SK-N-SH (cell line): ENCODE data around the gene SLC31A1. TPM values are rescaled to one million over a fixed set of nuclear protein-coding genes. Genes with fewer than 3 reads are reported as not detected.

Experiments used
- CTCF ChIA-PET: fragments of 300-600, 350-600 bp; formaldehyde crosslinking; extraction: SDS; loops from one replicate; lab custom pipeline; 2021; lab: Yijun Ruan, JAX
- POLR2A ChIA-PET: fragments of 350-600 bp; sonication (Branson Sonifier 250); formaldehyde crosslinking; extraction: SDS; loops from one replicate; lab custom pipeline; 2020; ENCODE audit warnings: antibody characterized with exemption, inconsistent platforms; lab: Yijun Ruan, JAX
- DNase-seq: peaks from one replicate; pipeline ENCODE4 v3.0.0; 2012
- H2AFZ ChIP-seq: fragments of 200-600 bp; sonication (generic); 2 replicates; pipeline ENCODE4 v1.8.1; 2016; ENCODE audit warnings: antibody characterized with exemption, mild to moderate bottlenecking, low read depth
- H3F3A ChIP-seq: fragments of 200-600 bp; sonication (generic); replicated peaks from 2 replicates; pipeline ENCODE3; 2016; ENCODE audit warnings: antibody characterized with exemption, mild to moderate bottlenecking; ENCODE audit not compliant: insufficient read depth
- H3K27ac ChIP-seq, 2 experiments: fragments of 200-500 bp in 1 of 2; fragments of 200-600 bp in 1 of 2; sonication (Bioruptor generic) in 1 of 2; sonication (generic), shearing (Covaris generic) in 1 of 2; 2 replicates each; pipeline versions ENCODE4 v1.5.1 to v1.6.1; 2014 to 2016; ENCODE audit warnings: low read depth in 2 of 2, inconsistent platforms in 1 of 2, low read length in 1 of 2, mild to moderate bottlenecking in 1 of 2, mixed read lengths in 1 of 2
- H3K27me3 ChIP-seq: fragments of 200-600 bp; sonication (generic), shearing (Covaris generic); 2 replicates; pipeline ENCODE4 v1.6.1; 2016; ENCODE audit warnings: mixed run types; ENCODE audit not compliant: insufficient read depth
- H3K36me3 ChIP-seq, 2 experiments: fragments of 200-500 bp in 1 of 2; fragments of 200-600 bp in 1 of 2; sonication (Bioruptor generic) in 1 of 2; sonication (generic) in 1 of 2; replicated peaks in 1 of 2; 2 replicates each; pipeline versions ENCODE3 to v1.5.1; 2014 to 2016; ENCODE audit warnings: low read length in 1 of 2, mild to moderate bottlenecking in 1 of 2; ENCODE audit not compliant: insufficient read depth in 2 of 2, control insufficient read depth in 1 of 2
- H3K4me1 ChIP-seq, 2 experiments: fragments of 200-500 bp in 1 of 2; fragments of 200-600 bp in 1 of 2; sonication (Bioruptor generic) in 1 of 2; sonication (generic), shearing (Covaris generic) in 1 of 2; 2 replicates each; pipeline versions ENCODE4 v1.5.1 to v1.6.1; 2014 to 2016; ENCODE audit warnings: low read depth in 1 of 2, low read length in 1 of 2, mixed run types in 1 of 2; ENCODE audit not compliant: insufficient read depth in 2 of 2, control insufficient read depth in 1 of 2
- H3K4me2 ChIP-seq: fragments of 200-600 bp; sonication (generic), shearing (Covaris generic); 2 replicates; pipeline ENCODE4 v1.6.1; 2017; ENCODE audit warnings: mixed run types
- H3K4me3 ChIP-seq, 2 experiments: fragments of 200-500 bp in 1 of 2; fragments of 200-600 bp in 1 of 2; sonication (Bioruptor generic) in 1 of 2; sonication (generic), shearing (Covaris generic) in 1 of 2; 2 replicates each; pipeline versions ENCODE4 v1.5.1 to v1.8.1; 2014 to 2016; ENCODE audit warnings: low read depth in 2 of 2, inconsistent platforms in 1 of 2, low read length in 1 of 2, mild to moderate bottlenecking in 1 of 2, mixed read lengths in 1 of 2, moderate library complexity in 1 of 2
- H3K79me2 ChIP-seq: fragments of 200-600 bp; sonication (generic); 2 replicates; pipeline ENCODE4 v1.8.1; 2017; ENCODE audit warnings: mild to moderate bottlenecking; ENCODE audit not compliant: insufficient read depth
- H3K9ac ChIP-seq: fragments of 200-600 bp; sonication (generic); 2 replicates; pipeline ENCODE4 v1.6.1; 2017; ENCODE audit warnings: mixed run types
- H3K9me2 ChIP-seq: fragments of 200-600 bp; sonication (generic); 2 replicates; pipeline ENCODE4 v1.6.1; 2017; ENCODE audit warnings: mixed run types
- H3K9me3 ChIP-seq: fragments of 200-600 bp; sonication (generic); 2 replicates; pipeline ENCODE4 v1.6.1; 2017; ENCODE audit warnings: mixed run types, mild to moderate bottlenecking, moderate library complexity
- H4K20me1 ChIP-seq: fragments of 200-600 bp; sonication (generic); 2 replicates; pipeline ENCODE4 v1.6.1; 2017; ENCODE audit warnings: mild to moderate bottlenecking, mixed run types; ENCODE audit not compliant: insufficient read depth
- CHD2 ChIP-seq: fragments of 150-350 bp; IDR thresholded peaks from 2 replicates; pipeline ENCODE4 v1.6.1; 2018; ENCODE audit warnings: low read length; ENCODE audit not compliant: partially characterized antibody
- EP300 ChIP-seq, 2 experiments: IDR thresholded peaks; 2 replicates each; pipeline versions ENCODE4 v1.4.0 to v1.6.1; 2012; ENCODE audit warnings: borderline replicate concordance in 1 of 2, low read depth in 1 of 2, low read length in 1 of 2
- EZH2phosphoT487 ChIP-seq: fragments of 200-600 bp; sonication (generic); IDR thresholded peaks from 2 replicates; pipeline ENCODE4 v1.6.1; 2017; ENCODE audit warnings: low read depth, mixed run types, mild to moderate bottlenecking, antibody characterized with exemption, moderate library complexity, borderline replicate concordance
- FOXJ3 ChIP-seq: sonication (generic); formaldehyde crosslinking; IDR thresholded peaks from 2 replicates; pipeline ENCODE4 v1.5.1; 2020; ENCODE audit warnings: mild to moderate bottlenecking, missing genetic modification reagents
- FOXM1 ChIP-seq: IDR thresholded peaks from 2 replicates; pipeline ENCODE4 v1.4.0; 2012; ENCODE audit warnings: low read depth, mild to moderate bottlenecking
- GATA2 ChIP-seq: sonication (generic); formaldehyde crosslinking; IDR thresholded peaks from 2 replicates; pipeline ENCODE4 v1.5.0; 2020; ENCODE audit warnings: mild to moderate bottlenecking, missing genetic modification reagents
- JUND ChIP-seq: IDR thresholded peaks from 2 replicates; pipeline ENCODE4 v1.4.0; 2012
- MAX ChIP-seq: IDR thresholded peaks from 2 replicates; pipeline ENCODE4 v1.4.0; 2012; ENCODE audit warnings: low read depth
- MXI1 ChIP-seq: IDR thresholded peaks from 2 replicates; pipeline ENCODE4 v1.6.1; 2012; ENCODE audit warnings: mild to moderate bottlenecking, low read depth, low read length, improper control_type of control experiment
- NRF1 ChIP-seq: IDR thresholded peaks from 2 replicates; pipeline ENCODE4 v1.6.1; 2012; ENCODE audit warnings: low read depth, mild to moderate bottlenecking, low read length
- PBX3 ChIP-seq: IDR thresholded peaks from 2 replicates; pipeline ENCODE4; 2012
- RAD21 ChIP-seq: IDR thresholded peaks from 2 replicates; pipeline ENCODE4 v1.6.1; 2012; ENCODE audit warnings: mild to moderate bottlenecking, low read length
- RCOR1 ChIP-seq: fragments of 150-350 bp; IDR thresholded peaks from 2 replicates; pipeline ENCODE4 v1.6.1; 2017; ENCODE audit warnings: antibody characterized with exemption, low read length
- RFX5 ChIP-seq: IDR thresholded peaks from 2 replicates; pipeline ENCODE4 v1.6.1; 2012; ENCODE audit warnings: mild to moderate bottlenecking, improper control_type of control experiment, low read length
- SIN3A ChIP-seq: IDR thresholded peaks from 2 replicates; pipeline ENCODE4 v1.6.1; 2012; ENCODE audit warnings: low read depth, mild to moderate bottlenecking, low read length, moderate library complexity, borderline replicate concordance
- TAF1 ChIP-seq: IDR thresholded peaks from 2 replicates; pipeline ENCODE4 v1.6.1; 2012; ENCODE audit warnings: low read depth, mild to moderate bottlenecking, low read length, moderate library complexity, borderline replicate concordance
- TCF12 ChIP-seq: IDR thresholded peaks from 2 replicates; pipeline ENCODE4 v1.4.0; 2012
- USF2 ChIP-seq: fragments of 150-350 bp; IDR thresholded peaks from 2 replicates; pipeline ENCODE4 v1.6.1; 2017; ENCODE audit warnings: antibody characterized with exemption, low read length, low read depth, borderline replicate concordance
- YY1 ChIP-seq: IDR thresholded peaks from 2 replicates; pipeline ENCODE4 v1.4.0; 2012; ENCODE audit warnings: low read depth, mild to moderate bottlenecking
- ZBTB33 ChIP-seq: IDR thresholded peaks from 2 replicates; pipeline ENCODE4 v1.4.0; 2012; ENCODE audit warnings: low read depth, borderline replicate concordance
- WGBS: methylation state at CpG from one replicate; pipeline ENCODE4 v1.1.6; 2017; ENCODE audit warnings: low lambda C conversion rate; 5-methylcytosine and 5-hydroxymethylcytosine counted together
- polyA plus RNA-seq, 3 experiments: library from polyadenylated mRNA; depleted of rRNA; stranded (reverse); fragments of >200 nt; gene quantifications; 2 replicates each; pipeline ENCODE4 v1.2.3, GENCODE V29; 2012

Gene SLC31A1
- polyA plus RNA-seq, 1 of the 3 experiments (the other 2 are of a cell fraction), result 7.7 TPM

GRCh38 chr9:113310538-113310937 lies 89.2 kb downstream of the SLC31A1 start:
- ChIA-PET CTCF (interaction anchor here (0.6 to 3.0 kb wide), 13 partner anchors 8 to 1085 kb away, joined by 3 to 22 read pairs (median 4); partner anchors contain the start of genes ALAD, C9orf43, POLE3 and WDR31), POLR2A (no interaction called here)
- no peaks in the 10 kb centered on the region for H3K9me2 ChIP-seq
- H2AFZ ChIP-seq, result no peak overlapping the region
- no peak overlapping the region for H3K9ac ChIP-seq
- no peak for DNase-seq
- 78% methylated on average over 3 of the region's 3 CpGs for WGBS
- H4K20me1 ChIP-seq, result no peaks in the 10 kb centered on the region
- no peaks in the 10 kb centered on the region for H3K79me2 ChIP-seq
- no peak overlapping the region for H3K4me3 ChIP-seq
- TF ChIP-seq TCF12 (no peak), USF2 (no peak), JUND (no peak), CHD2 (no peak), GATA2 (CRISPR knock-in tag) (no peak), TAF1 (no peak), RCOR1 (no peak), EZH2phosphoT487 (no peak), NRF1 (no peak), FOXM1 (no peak), FOXJ3 (CRISPR knock-in tag) (no peak), YY1 (no peak), ZBTB33 (no peak), MXI1 (no peak), RAD21 (no peak), SIN3A (no peak), RFX5 (no peak), EP300 (IDR thresholded peaks at IDR 0.05; ENCODE audit: borderline replicate concordance in 1 of 2, low read depth in 1 of 2, low read length in 1 of 2) (no peak), PBX3 (no peak), MAX (no peak)
- no peak overlapping the region for H3K27ac ChIP-seq
- no peaks in the 10 kb centered on the region for H3K9me3 ChIP-seq
- no peaks in the 10 kb centered on the region for H3K36me3 ChIP-seq
- peaks cover 3% of the 10 kb centered on the region for H3F3A ChIP-seq
- H3K27me3 ChIP-seq, result no peaks in the 10 kb centered on the region
- H3K4me1 ChIP-seq, result peaks cover 0 to 3% of the 10 kb centered on the region in 2 experiments; a peak in 1 of 4 replicates
- H3K4me2 ChIP-seq, result no peak overlapping the region
